Memory B cell (primary cell): ENCODE measurements around the gene MRTFA.
"Not testable (repeated sequence)": the region's sequence is repeated elsewhere in the genome, so short reads cannot be mapped to it uniquely, and the experiment has no call there.

Experiments
- ATAC-seq: fragments of 150-1000 bp; cut with Tn5 transposase; 2 replicates; pipeline ENCODE4 v1.10.0; 2021; ENCODE audit warnings: low read depth, mild to moderate bottlenecking, moderate library complexity
- DNase-seq, 2 donors: peaks; one replicate each; pipeline ENCODE4 v3.0.0; 2022; ENCODE audit warnings: low spot score in 2 of 2
- H3K27ac Mint-ChIP-seq: one replicate; pipeline ENCODE4 v1.8.0; 2022; ENCODE audit warnings: mild to moderate bottlenecking, moderate library complexity, mixed read lengths
- H3K27me3 Mint-ChIP-seq: one replicate; pipeline ENCODE4 v1.8.0; 2022; ENCODE audit warnings: mixed read lengths
- H3K36me3 Mint-ChIP-seq: one replicate; pipeline ENCODE4 v1.8.0; 2022; ENCODE audit warnings: mild to moderate bottlenecking, mixed read lengths
- H3K4me1 Mint-ChIP-seq: one replicate; pipeline ENCODE4 v1.8.0; 2022; ENCODE audit warnings: mixed read lengths
- H3K4me3 Mint-ChIP-seq: one replicate; pipeline ENCODE4 v1.8.0; 2022; ENCODE audit warnings: mild to moderate bottlenecking, moderate library complexity, mixed read lengths
- H3K9me3 Mint-ChIP-seq: one replicate; pipeline ENCODE4 v1.8.0; 2022; ENCODE audit warnings: mixed read lengths

Gene MRTFA

DNA sequence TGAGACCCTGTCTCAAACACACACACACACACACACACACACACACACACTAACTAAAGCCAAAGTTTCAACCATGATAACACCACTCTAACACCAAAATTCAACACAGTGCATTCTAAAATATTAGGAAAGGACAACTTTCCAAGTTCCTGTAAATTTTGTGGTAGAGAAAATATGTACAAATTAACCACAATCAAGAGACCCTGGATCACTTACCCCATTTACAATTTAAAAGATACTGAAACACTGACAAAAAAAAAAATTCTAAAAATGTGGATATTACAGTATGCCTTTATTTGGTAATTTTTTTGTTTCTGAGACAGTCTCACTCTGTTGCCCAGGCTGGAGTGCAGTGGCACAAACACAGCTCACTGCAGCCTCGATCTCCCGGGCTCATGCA lies 9.7 kb downstream of the MRTFA start:
- no peak overlapping the region for H3K27ac Mint-ChIP-seq
- peaks cover 39% of the 10 kb centered on the region for H3K4me1 Mint-ChIP-seq
- DNase-seq (no peak), ATAC-seq (no peak)
- peaks cover 6% of the 10 kb centered on the region for H3K36me3 Mint-ChIP-seq
- H3K27me3 Mint-ChIP-seq = no peaks in the 10 kb centered on the region
- H3K4me3 Mint-ChIP-seq = no peak overlapping the region
- H3K9me3 Mint-ChIP-seq = peaks cover 5% of the 10 kb centered on the region

DNA sequence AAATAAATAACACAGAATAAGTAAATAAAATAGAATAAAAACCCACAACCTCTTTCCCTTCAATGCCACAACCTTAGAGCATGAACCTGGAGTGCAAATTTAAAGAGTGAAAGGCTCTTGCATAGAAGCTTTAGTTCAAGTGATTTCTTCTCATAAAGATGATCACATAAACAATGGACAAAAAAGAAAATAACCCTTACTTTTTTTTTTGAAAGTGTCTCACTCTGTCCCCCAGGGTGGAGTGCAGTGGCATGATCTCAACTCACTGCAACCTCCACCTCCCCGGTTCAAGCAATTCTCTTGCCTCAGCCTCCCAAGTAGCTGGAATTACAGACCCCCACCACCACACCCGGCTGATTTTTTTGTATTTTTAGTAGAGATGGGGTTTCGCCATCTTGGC lies 10.7 kb downstream of the MRTFA start:
- H3K9me3 Mint-ChIP-seq, H3K36me3 Mint-ChIP-seq, DNase-seq, H3K4me3 Mint-ChIP-seq, ATAC-seq, H3K27ac Mint-ChIP-seq, H3K27me3 Mint-ChIP-seq: not testable (repeated sequence)
- H3K4me1 Mint-ChIP-seq = peaks cover 36% of the 10 kb centered on the region

- not testable (repeated sequence) for H3K27me3 Mint-ChIP-seq, H3K27ac Mint-ChIP-seq
These were observed 11.2 kb downstream of the MRTFA start for GRCh38 chr22:40625281-40625680.

DNA sequence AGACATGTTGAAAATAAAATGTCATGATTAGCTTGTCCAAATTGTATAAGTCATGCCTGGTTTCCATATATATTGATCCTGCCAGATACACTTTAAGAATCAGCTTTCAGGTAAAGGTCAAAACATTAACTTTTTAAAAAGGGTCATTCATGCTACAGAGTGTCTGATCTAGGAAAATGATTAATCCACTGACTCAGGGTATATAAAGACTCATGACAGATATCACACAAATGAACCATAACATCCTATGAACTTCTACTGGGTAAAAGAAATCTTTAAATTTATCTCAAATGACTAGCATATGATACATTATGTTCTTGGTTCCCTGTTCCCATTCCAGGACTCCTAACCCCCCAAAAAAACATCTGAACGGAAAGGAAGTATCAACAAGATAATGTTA lies 11.7 kb downstream of the MRTFA start:
- Mint-ChIP-seq H3K4me1 (peaks cover 37% of the 10 kb centered on the region), H3K27me3 (no peaks in the 10 kb centered on the region), H3K27ac (no peak overlapping the region), H3K4me3 (no peak overlapping the region), H3K9me3 (peaks cover 6% of the 10 kb centered on the region), H3K36me3 (peaks cover 11% of the 10 kb centered on the region)
- ATAC-seq (no peak), DNase-seq (no peak)

More at GRCh38 chr22:40625281-40625680, 11.2 kb downstream of the MRTFA start:
- peaks cover 38% of the 10 kb centered on the region for H3K4me1 Mint-ChIP-seq
- H3K36me3 Mint-ChIP-seq = peaks cover 11% of the 10 kb centered on the region
- H3K4me3 Mint-ChIP-seq, ATAC-seq, DNase-seq, H3K9me3 Mint-ChIP-seq: not testable (repeated sequence)

DNA sequence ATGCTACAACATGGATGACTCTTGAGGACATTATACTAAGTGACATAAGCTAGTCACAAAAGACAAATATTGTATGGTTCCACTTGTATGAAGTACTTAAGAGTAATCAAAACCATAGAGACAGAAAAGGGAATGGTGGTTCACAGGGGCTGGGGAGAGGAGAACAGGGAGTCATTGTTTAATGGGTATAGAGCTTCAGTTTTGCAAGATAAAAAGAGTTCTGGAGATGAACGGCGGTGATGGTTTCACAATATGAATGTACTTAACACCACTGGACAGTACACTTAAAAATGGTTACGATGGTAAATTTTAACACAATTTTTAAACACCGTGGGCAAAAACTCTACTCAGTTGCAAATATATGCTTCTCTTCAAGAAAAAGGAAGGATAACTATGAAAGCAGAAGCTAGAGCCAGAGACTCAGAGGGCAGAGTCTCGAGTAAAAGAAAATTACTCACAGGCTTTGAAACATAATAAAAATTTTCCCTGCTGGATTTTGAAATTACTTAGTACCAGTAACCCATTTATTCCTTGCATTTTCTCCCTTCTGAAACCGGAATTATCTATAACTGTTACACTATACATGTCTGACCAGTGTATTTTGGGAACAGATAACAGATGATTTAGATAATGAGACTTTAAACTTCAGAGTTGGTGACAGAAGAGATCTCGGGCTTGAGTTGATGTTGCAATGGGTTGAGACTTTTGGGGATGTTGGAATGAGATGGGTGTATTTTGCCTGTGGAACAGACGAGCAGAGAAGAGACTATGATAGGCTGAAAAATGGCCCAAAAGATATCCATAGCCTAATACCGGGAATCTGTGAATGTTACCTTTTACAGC lies 15.0 kb downstream of the MRTFA start:
- Mint-ChIP-seq H3K27me3 (no peaks in the 10 kb centered on the region), H3K27ac (peak overlapping the region; percentile 0), H3K4me3 (no peak overlapping the region), H3K4me1 (peaks cover 29% of the 10 kb centered on the region), H3K9me3 (peaks cover 10% of the 10 kb centered on the region), H3K36me3 (peaks cover 18% of the 10 kb centered on the region)
- ATAC-seq = peak; percentile 50
- no peak for DNase-seq

DNA sequence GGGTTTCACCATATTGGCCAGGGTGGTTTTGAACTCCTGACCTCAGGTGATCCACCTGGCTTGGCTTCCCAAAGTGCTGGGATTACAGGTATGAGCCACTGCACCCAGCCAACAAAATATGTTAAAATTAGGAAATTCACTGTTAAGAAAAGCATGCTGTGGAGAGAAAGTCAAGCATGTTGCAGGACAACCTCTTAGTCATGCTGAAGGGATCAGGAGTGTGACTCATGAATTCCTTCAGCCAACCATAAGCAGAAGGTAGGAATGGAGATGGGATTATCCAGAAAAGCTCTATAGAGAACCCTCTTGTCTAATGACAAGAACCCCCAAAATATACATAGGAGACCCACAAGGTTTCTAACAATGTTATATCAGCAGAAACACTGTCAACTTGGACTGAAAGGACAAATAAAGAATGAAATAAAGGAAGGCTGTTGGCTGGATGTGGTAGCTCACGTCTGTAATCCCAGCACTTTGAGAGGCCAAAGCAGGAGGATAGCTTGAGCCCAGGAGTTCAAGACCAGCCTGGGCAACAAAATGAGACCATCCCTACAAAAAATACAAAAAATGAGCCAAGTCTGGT lies 16.0 kb downstream of the MRTFA start:
- no peak overlapping the region for H3K4me3 Mint-ChIP-seq
- H3K4me1 Mint-ChIP-seq = peaks cover 34% of the 10 kb centered on the region
- peaks cover 22% of the 10 kb centered on the region for H3K36me3 Mint-ChIP-seq
- ATAC-seq = no peak
- peaks cover 10% of the 10 kb centered on the region for H3K9me3 Mint-ChIP-seq
- no peaks in the 10 kb centered on the region for H3K27me3 Mint-ChIP-seq
- H3K27ac Mint-ChIP-seq = no peak overlapping the region
- no peak for DNase-seq

- ATAC-seq (no peak), DNase-seq (no peak)
- no peak overlapping the region for H3K4me3 Mint-ChIP-seq
- peaks cover 10% of the 10 kb centered on the region for H3K9me3 Mint-ChIP-seq
- H3K27me3 Mint-ChIP-seq = no peaks in the 10 kb centered on the region
- peaks cover 31% of the 10 kb centered on the region for H3K4me1 Mint-ChIP-seq
- no peak overlapping the region for H3K27ac Mint-ChIP-seq
- peaks cover 22% of the 10 kb centered on the region for H3K36me3 Mint-ChIP-seq
These were observed 18.1 kb downstream of the MRTFA start for GRCh38 chr22:40618400-40618799.

GRCh38 chr22:40616578-40616977 lies 19.9 kb downstream of the MRTFA start:
- Mint-ChIP-seq H3K27ac (no peak overlapping the region), H3K9me3 (peaks cover 5% of the 10 kb centered on the region), H3K36me3 (peaks cover 16% of the 10 kb centered on the region), H3K27me3 (no peaks in the 10 kb centered on the region), H3K4me3 (no peak overlapping the region), H3K4me1 (peaks cover 36% of the 10 kb centered on the region)
- DNase-seq (no peak), ATAC-seq (no peak)

GRCh38 chr22:40613067-40613466 lies 23.5 kb downstream of the MRTFA start:
- peaks cover 3% of the 10 kb centered on the region for H3K9me3 Mint-ChIP-seq
- peaks cover 24% of the 10 kb centered on the region for H3K4me1 Mint-ChIP-seq
- H3K27me3 Mint-ChIP-seq = no peaks in the 10 kb centered on the region
- ATAC-seq = no peak
- H3K27ac Mint-ChIP-seq = no peak overlapping the region
- H3K36me3 Mint-ChIP-seq = peaks cover 8% of the 10 kb centered on the region
- no peak overlapping the region for H3K4me3 Mint-ChIP-seq
- DNase-seq = no peak

GRCh38 chr22:40612291-40612751 lies 24.2 kb downstream of the MRTFA start:
- Mint-ChIP-seq H3K9me3 (peaks cover 1% of the 10 kb centered on the region), H3K4me3 (no peak overlapping the region), H3K4me1 (peaks cover 25% of the 10 kb centered on the region), H3K27me3 (no peaks in the 10 kb centered on the region), H3K27ac (peak overlapping the region; percentile 53), H3K36me3 (peaks cover 6% of the 10 kb centered on the region)
- DNase-seq (no peak), ATAC-seq (no peak)

DNA sequence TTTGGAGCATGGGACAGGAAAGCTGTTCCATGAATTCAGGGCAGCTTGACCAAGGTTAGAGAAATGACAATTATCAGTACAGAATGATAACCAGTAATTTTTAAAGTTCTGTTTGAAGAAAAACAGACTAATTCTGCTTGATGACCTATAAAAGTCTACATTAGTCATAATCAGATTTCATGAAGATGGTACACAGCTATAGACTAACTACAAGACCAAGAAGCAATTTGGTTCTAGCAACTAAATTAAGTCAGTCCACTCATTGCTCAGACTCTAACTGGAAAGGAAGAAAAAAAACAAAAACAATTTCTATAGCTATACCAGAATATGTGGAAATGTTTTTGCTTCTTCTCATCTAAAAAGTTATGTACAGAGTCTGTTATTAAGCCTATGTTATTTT lies 24.9 kb downstream of the MRTFA start:
- Mint-ChIP-seq H3K27me3 (no peaks in the 10 kb centered on the region), H3K36me3 (peaks cover 4% of the 10 kb centered on the region), H3K27ac (peak overlapping the region; percentile 53), H3K9me3 (no peaks in the 10 kb centered on the region), H3K4me3 (no peak overlapping the region), H3K4me1 (peaks cover 25% of the 10 kb centered on the region)
- DNase-seq (no peak), ATAC-seq (no peak)

DNA sequence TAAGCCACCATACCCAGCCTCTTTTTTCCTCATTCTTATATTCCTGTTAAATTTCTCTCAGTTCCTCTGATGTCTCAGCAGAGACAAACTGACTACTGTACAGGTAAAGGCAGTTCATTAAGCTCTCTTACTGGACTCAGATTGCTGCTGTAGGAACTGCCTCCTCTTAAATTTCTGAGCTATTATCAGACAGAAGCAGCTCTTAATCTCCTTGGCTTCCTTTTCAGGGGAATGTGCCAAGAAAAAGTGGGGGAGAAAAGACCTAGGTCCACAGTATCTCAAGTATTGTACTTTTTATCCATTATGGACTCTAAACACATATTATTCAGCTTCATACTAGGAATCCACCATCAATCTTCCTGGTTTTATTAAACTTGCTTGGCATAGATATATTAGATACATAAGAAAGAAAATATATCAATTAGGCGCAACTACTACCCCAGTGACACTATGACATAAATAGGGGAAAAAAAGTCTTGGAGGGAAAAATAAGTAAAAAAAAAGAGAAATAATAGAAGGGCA lies 26.1 kb downstream of the MRTFA start:
- H3K4me1 Mint-ChIP-seq = peaks cover 22% of the 10 kb centered on the region

GRCh38 chr22:40609216-40609615 lies 27.3 kb downstream of the MRTFA start:
- no peaks in the 10 kb centered on the region for H3K27me3 Mint-ChIP-seq
- H3K27ac Mint-ChIP-seq = no peak overlapping the region
- peaks cover 28% of the 10 kb centered on the region for H3K4me1 Mint-ChIP-seq
- no peak for DNase-seq
- no peak overlapping the region for H3K4me3 Mint-ChIP-seq
- H3K36me3 Mint-ChIP-seq = peaks cover 2% of the 10 kb centered on the region
- H3K9me3 Mint-ChIP-seq = no peaks in the 10 kb centered on the region
- ATAC-seq = no peak

More for the DNA sequence above, 26.1 kb downstream of the MRTFA start:
- Mint-ChIP-seq H3K4me3 (no peak overlapping the region), H3K9me3 (no peaks in the 10 kb centered on the region), H3K36me3 (no peaks in the 10 kb centered on the region), H3K27me3 (no peaks in the 10 kb centered on the region), H3K27ac (no peak overlapping the region)
- ATAC-seq = no peak
- no peak for DNase-seq

GRCh38 chr22:40607506-40607905 lies 29.0 kb downstream of the MRTFA start:
- H3K4me1 Mint-ChIP-seq = peaks cover 27% of the 10 kb centered on the region
- peaks cover 2% of the 10 kb centered on the region for H3K36me3 Mint-ChIP-seq
- H3K27ac Mint-ChIP-seq = no peak overlapping the region
- DNase-seq (no peak), ATAC-seq (no peak)
- H3K4me3 Mint-ChIP-seq = no peak overlapping the region
- H3K27me3 Mint-ChIP-seq = no peaks in the 10 kb centered on the region
- no peaks in the 10 kb centered on the region for H3K9me3 Mint-ChIP-seq
